NOMO-1 (cell line): Measurements from ENCODE around the gene FHAD1.

ENCODE experiments used
- DNase-seq, 2 experiments: peaks; one replicate each; lab custom pipeline; 2025; ENCODE audit not compliant: unreplicated experiment in 2 of 2; lab: John Stamatoyannopoulos, UW

Gene FHAD1

DNA sequence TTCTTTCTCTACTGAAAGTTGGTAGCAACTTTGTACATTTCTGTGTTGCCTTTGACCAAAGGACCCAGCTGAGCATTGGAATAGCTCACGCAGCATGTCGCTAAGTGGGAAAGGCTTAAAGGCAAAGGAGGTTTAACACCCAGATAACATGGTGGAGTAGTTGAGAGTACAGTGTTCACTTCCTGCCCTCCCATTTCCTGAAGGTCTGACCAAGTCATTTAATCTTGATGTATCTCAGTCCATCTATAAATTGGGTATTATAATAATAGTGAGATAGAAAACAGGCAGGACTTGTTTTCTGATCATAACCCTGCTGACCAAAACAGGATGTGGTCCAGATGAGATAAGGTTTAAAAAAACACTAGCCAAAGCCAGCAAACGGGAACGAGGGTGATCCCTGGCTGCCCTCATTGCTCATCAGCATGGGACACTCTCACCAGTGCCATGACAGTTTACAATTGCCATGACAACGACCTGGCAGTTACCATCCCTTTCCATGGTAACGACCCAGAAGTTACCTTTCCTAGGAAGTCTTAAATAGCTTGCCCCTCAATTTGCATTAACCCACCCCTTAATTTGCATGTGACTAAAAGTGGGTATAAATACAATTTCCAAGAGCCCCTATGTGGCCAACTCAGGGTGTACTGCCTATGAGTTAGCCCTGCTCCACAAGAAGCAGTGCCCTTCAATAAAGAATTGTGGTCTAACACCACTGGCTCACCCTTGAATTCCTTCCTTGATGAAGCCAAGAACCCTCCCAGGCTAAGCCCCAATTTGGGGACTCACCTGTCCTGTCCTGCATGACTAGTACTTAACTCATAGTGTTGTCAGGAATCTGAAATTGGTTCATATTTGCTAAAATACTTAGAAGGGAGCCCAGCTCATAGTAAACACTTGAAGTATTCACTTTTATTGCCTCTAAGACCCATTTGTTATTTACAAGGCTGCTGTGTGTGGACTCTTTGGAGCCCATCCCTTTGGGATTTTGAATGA, 28.4 kb upstream of the FHAD1 start:
- DNase-seq: no peak

DNA sequence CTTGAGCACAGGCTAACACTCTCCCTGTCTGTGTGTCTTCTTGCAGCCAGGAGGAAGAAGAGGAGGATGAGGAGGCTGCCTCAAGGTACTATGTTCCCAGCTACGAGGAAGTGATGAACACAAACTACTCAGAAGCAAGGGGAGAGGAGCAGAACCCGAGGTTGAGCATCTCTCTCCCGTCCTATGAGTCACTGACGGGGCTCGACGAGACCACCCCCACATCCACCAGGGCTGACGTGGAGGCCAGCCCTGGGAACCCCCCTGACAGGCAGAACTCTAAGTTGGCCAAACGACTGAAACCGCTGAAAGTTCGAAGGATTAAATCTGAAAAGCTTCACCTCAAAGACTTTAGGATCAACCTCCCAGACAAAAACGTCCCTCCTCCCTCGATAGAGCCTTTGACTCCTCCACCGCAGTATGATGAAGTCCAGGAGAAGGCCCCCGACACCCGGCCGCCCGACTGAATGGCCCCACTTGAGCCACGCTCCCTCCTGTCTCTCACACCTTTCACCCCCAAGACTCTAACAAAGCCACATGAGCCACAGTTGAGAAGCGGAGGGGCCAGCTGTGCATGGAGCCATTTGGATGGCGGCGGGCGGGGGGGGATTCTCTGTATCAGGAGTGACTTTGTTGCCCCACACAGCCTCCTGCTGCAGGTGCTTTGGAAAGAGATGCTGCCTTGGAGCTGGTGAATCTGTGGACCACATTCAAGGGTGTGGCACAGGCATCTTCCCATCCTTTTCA, 27.6 kb upstream of the FHAD1 start:
- no peak for DNase-seq

DNA sequence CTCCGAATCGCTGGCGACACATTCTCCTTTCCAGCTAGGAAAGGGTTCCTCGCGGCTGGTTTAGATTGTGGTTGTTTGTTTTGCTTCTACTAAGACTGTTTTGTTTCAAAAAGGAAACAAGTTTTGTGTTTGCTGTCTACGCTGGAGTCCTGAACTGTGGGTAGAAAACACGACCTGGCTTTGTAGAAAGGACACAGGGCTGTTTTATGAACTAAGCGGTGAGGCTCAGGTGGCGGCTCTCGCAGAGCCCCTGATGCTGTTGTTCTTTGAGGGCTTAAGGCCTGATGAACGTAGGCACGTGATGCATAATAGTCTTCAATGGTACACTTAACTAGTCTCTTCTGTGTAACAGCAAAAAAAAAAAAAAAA, 27.0 kb upstream of the FHAD1 start:
- no peak for DNase-seq

DNA sequence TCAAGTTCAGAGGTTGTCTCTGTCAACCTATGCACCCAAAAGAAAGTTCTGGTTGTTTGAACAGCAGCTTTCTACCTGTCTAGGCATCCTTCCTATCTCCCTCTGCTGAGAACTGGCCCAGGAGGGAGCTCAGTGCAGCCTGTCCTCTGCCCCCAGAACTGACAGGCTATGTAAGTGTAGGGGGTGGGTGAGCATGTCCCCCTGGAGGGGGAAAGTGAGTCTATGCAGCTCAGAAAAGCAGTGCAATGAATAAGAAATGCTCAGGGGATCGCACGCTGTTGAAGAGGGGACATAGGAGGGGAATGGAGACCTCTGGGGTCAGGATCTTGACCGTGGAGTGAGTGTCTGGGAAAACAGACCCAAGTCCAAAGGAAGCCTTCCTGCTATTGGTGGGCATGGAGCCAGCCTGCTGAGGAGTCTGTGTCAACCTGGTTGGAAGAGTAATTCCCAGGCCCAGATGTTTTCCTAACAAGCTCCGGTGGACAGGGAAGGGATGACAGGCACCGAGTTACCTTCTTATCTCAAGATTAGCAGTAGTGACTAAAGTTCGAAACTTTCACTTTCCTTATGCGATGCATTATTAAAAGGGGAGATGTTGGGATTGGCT, 26.1 kb upstream of the FHAD1 start:
- DNase-seq: no peak

DNA sequence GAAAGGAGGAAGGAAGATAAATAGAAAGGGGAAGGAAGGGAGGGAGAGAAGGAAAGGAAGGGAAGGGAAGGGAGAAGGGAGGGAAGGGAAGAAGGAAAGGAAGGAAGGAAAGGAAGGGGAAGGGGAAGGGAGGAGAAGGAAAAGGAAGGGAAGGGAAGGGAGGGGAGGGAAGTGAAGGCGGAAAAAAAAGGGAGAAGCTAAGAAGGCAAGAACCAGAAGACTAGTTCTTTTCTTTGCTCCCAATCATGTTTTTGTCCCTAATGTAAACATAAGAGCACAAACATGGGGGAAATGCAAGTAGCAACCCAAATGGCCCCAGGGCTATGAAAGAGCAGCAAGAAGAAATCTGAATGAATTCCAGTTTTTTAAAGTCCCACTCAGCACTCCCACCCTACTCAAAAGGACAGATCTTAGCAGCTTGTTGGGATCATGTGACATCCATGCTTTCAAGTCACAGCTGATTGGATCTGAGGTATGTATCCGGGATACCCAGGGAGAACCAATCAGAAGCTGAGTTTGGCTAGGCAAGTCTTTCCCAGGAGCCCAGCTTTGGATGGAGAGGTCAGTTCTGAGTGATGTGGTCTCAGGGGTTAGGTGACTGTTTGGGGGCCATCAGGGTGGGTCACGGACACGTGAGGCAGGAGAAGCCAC, 24.2 kb upstream of the FHAD1 start:
- no peak for DNase-seq

DNA sequence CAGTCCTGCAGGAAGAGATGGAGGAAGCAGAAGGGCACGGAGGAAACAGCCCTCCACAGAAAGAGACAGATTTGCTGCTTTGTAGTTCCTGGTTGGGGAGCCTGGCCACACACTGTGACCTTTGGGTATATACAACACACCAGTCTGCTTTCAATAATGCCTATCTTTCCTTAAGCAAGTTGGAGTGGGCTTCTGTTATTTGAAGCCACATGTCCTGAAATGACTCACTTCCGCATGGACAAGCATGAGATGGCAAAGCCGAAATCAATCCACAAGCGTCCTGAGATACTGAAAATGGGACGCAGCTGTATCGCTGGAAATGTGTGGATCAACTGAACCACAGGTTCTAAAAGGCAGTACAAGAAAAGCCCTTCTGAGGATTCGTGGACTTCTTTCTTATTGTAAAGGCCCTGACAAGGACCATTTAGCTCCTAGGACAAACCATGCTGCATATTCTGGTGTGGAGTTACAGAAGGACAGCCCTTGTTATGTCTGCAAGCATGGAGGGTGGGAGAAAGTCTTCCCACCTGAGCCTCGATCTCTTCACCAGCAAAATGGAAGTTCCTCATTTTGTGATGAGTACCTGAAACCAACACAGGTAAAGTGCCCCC, 22.7 kb upstream of the FHAD1 start:
- DNase-seq: no peak

DNA sequence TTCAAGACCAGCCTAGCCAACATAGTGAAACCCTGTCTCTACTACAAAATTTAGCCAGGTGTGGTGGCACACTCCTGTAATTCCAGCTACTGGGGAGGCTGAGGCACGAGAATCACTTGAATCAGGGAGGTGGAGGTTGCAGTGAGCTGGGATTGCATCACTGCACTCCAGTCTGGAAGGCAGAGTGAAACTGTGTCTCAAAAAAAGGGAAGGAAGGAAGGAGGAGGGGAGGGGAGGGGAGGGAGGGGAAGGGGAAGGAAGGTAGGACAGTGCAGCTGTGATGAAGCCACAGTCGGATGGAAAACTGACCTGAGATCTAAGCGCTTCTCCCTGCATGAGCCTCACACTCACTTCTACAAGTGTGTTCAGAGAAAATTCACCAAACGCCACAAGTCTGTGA, 22.0 kb upstream of the FHAD1 start:
- no peak for DNase-seq

DNA sequence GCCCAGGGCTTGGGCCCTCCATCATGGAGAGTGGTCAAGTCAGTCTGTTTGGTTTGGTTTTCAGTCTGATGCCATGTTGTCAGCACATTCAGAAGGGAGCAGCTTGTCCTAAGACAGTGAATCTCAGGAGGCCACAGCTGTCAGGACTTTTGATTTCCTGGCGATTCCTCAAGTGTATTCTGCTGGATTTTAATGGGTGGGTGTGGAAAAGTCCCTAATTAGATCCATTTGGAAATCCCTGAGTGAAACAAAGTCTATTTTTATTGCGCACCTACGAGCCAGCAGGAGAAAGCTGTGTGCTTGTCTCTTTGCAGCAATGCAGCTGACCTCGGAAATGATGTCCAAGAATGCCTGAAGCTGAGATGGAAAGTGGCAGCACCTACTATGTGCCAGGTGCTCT, 21.6 kb upstream of the FHAD1 start:
- no peak for DNase-seq

DNA sequence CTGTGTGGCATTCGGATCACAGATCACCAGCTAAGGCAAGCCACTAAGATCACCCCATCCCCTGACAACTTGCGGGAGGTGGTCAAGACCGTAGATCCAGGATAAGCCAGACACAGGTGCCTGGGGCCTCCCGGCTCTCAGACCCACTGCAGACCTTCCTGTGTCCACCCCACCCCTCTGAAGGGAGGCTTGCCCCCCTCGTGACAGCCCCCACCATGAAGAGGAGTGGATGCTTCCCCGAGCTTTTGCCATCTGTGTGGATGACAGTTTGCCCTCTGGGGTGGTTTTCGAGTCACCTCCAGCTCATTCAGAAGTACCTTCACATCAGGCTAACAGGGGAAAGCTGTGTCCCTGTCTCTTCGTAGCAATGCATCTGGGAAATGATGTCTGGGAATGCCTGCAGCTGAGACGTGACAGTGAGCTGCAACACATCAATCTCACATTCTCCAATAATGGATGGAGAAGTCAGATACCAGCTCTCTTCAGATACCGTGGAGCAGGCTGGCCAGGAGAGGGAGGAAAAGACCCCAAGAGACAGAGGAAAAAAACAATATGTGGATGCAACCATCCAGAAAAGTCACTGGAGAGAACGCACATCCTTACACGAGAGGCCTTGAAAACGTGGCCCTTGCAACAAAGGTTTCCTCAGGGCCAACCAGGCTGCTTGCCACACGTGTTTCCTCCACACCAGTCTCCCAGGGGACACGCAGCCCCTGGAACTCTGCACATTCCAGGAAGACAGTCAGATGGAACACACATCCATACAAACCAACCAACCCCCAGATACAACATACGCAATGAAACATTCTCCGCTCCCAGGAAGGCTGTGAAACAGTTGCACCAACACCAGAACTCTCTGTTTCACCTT, 20.4 kb upstream of the FHAD1 start:
- DNase-seq: no peak

DNA sequence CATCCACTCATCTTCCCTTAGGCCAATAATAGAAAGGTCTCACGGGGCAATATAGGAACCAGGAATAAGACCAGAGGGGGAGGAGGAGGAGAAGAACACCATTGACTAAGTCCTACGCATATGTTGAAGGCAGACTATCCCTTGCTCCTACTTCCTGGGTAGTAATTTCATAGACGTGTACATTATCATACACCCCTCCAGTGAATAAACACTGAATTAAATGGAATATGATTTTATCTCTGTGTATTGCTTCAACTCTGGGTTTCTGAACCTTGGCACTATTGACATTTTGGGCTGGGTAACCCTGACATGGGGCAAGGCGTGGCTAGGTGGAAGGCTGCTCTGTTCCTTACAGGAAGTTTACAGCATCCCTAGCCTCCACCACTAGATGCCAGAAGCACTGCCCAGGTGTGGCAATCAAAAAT, 17.3 kb upstream of the FHAD1 start:
- no peak for DNase-seq

DNA sequence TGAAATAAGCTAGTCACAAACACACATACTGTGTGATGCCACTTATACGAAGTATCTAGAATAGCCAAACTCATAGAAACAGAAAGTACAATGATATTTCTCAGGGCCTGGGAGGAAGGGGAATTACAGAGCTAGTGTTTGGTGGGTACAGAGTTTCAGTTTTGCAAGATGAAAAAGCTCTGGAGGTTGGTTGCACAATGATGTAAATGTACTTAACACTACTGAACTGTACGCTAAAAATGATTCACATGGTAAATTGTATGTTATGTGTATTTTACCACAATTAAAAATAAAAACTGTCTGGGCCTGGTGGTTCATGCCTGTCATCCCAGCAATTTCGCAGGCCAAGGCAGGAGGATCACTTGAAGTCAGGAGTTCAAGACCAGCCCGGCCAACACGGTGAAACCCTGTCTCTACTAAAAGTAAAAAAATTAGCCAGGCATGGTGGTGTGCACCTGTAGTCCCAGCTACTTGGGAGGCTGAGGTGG, 15.3 kb upstream of the FHAD1 start:
- peak; percentile 85 to 87 for DNase-seq

DNA sequence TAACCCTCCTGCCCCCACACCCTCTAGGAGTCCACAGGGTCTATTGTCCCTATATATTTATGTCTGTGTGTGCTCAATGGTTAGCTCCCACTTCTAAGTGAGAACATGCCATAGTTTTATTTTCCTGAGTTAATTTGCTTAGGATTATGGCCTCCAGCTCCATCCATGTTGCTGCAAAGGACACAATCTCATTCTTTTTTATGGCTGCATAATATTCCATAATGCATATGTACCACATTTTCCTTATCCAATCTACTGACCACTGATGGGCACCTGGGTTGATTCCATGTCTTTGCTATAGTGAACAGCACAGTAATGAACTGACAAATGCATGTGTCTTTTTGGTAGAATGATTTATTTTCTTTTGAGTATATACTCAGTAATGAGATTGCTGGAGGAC, 13.3 kb upstream of the FHAD1 start:
- DNase-seq: no peak

DNA sequence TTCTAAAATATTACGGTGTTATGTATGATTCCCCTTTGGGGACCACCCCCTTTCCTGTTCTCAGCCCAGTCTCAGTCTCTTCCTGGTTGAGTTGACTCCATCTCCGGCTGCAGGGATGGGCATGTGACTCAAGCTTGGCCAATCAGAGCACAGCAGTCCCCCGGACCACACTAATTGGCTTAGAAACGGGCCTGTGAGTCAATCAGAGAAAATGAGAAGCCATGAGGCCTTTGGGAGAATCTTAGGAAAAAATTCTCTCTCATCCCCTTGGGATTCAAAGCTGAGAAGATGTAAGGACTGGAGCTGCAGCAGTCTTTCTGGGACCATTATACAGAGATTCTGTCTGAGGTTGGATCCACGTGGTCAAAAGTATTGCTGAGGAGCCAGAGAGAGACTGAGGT, 10.7 kb upstream of the FHAD1 start:
- no peak for DNase-seq

DNA sequence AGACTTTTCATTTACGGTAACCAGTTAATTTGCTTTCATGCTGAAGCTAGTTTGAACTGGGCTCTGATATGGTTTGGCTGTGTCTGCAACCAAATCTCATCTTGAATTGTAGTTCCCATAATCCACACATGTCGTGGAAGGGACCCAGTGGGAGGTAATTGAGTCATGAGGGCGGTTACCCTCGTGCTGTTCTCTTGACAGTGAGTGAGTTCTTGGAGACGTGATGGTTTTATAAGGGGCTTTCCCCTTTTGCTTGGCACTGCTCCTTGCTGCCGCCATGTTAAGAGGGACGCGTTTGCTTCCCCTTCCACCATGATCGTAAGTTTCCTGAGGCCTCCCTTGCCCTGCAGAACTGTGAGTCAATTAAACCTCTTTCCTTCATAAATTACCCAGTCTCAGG, 10.3 kb upstream of the FHAD1 start:
- no peak for DNase-seq

DNA sequence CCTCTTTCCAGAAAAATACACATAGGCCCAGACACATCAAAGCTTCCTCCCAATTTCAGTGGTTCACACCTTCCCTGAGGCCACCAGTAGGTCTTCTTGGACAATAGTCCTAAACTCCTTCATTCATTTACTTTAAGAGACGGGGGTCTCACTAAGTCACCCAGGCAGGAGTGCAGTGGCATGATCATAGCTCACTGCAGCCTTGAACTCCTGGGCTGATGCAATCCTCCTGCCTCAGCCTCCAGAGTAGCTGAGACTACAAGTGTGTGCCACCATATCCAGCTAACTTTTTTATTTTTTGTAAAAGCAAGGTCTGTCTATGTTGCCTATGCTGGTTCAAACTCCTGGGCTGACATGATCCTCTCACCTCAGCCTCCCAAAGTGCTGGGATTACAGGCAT, 8.2 kb upstream of the FHAD1 start:
- no peak for DNase-seq

DNA sequence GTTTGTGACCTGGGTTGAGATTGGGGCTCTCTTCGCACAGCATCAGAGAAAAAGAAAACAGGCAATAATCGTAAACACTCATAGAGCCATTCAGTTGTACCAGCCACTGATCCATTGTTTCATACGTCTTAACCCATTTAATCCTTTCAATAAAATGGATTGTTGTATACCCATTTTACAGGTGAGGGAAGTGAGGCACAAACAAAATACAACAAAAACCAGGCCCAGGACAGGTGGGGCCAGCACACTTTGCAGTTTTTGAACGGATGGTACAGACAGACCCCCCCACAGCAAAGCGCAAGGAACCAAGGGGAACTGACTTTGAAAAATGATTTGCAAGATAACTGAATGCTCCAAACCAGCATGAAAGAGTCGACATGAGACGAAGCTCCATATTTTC, 4.3 kb upstream of the FHAD1 start:
- no peak for DNase-seq

DNA sequence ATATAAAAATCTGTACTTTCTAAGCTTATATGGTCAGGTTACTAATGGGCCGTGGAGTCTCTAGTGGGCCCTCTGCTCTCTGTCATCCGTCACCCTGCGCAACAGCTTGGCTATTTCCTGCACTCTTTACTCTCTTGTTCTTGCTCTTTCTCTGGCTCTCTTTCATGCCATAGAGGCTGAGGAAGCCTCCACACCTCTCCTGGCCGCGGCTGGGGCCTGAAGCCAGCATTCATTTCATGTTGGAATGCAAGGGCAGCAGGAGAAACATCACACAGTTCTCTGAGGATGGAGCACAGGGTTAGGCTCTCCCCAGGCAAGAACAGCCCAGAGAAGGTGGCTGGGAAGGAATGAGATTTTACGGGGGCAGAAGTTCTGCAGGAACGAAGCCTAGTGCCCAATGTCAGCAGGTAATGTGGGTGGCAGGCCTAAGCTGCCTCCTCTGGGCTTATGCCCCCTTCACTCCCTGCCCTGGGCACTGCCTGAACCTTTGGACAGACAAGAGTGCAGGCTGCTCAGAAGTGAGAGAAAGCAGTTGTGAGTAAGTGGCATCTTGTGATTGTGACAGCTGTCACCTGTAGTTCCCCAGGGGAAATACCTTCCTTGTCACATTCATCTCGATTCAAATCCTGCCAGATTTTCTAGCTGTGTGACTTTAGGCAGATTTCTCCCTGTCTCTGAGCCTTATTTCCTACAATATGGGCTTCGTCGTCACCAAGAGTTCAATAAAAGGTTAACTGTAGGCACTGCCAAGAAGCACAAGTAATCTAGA, 3.6 kb upstream of the FHAD1 start:
- DNase-seq: no peak

DNA sequence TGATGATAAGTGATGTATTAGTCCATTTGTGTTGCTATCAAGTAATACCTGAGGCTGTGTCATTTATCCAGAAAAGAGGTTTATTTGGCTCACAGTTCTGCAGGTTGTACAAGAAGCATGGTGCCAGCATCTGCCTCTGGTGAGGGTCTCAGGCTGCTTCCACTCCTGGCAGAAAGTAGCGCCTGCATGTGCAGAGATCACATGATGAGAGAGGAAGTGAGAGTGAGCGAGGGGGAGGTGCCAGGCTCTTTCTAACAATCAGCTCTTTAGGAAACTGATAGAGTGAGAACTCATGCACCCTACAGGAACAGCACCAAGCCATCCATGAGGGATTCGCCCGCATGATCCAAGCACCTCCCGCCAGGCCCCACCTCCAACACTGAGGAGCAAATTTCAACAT, 2.2 kb upstream of the FHAD1 start:
- DNase-seq: no peak
